Keratinocyte (primary cell): ENCODE results near the gene C1RL.

ENCODE experiments used
- CTCF ChIP-seq, 3 experiments: IDR thresholded peaks in 1 of 3; conservative IDR thresholded peaks in 1 of 3; optimal IDR thresholded peaks in 1 of 3; 2 replicates in 2 of 3; 3 replicates in 1 of 3; pipeline versions ENCODE3 to v1.5.1; 2011; ENCODE audit warnings: low read length in 3 of 3, mild to moderate bottlenecking in 3 of 3, moderate library complexity in 2 of 3, control low read depth in 1 of 3, inconsistent platforms in 1 of 3; ENCODE audit not compliant: insufficient read depth in 2 of 3; ENCODE audit errors: extremely low read depth in 1 of 3
- EZH2 ChIP-seq: IDR thresholded peaks from one replicate; pipeline ENCODE4 v1.6.1; 2012; ENCODE audit warnings: inconsistent platforms, mild to moderate bottlenecking, low read length, moderate library complexity

- TF ChIP-seq CTCF (optimal IDR thresholded peaks at IDR 0.05 in 1 of 3, IDR thresholded peaks at IDR 0.05 in 1 of 3, conservative IDR thresholded peaks at IDR 0.05 in 1 of 3; ENCODE audit: extremely low read depth in 1 of 3, insufficient read depth in 2 of 3, low read length in 3 of 3): no peak
- no peak for TF ChIP-seq EZH2
These were observed 36.5 kb downstream of the C1RL start for GRCh38 chr12:7072554-7072953.
